Right atrium auricular region (tissue), 2 donors: Measurements from ENCODE around the gene SHC4. TPM values are rescaled to one million over a fixed set of nuclear protein-coding genes. Genes with fewer than 3 reads are reported as not detected.

Experiments used
- DNase-seq: peaks from one replicate; pipeline ENCODE4 v3.0.0-alpha.2; 2019; ENCODE audit warnings: low spot score
- H3K27ac ChIP-seq, 2 donors: fragments of 200-600 bp; sonication (generic); 1 replicate in 1 of 2; 2 replicates in 1 of 2; pipeline ENCODE4 v1.5.1; 2016 to 2019
- H3K27me3 ChIP-seq, 2 donors: fragments of 200-600 bp; sonication (generic); one replicate each; pipeline versions ENCODE4 v1.5.1 to v1.6.0; 2017 to 2019
- H3K36me3 ChIP-seq: fragments of 200-600 bp; sonication (generic); one replicate; pipeline ENCODE4 v1.5.1; 2016
- H3K4me1 ChIP-seq, 2 donors: fragments of 200-600 bp; sonication (generic); one replicate each; pipeline versions ENCODE4 v1.5.1 to v1.6.0; 2017 to 2019
- H3K4me3 ChIP-seq, 2 donors: fragments of 200-600 bp; sonication (generic); 1 replicate in 1 of 2; 2 replicates in 1 of 2; pipeline ENCODE4 v1.5.1; 2017 to 2019; ENCODE audit warnings: mild to moderate bottlenecking in 1 of 2, moderate library complexity in 1 of 2
- H3K9me3 ChIP-seq, 2 donors: fragments of 200-600 bp; sonication (generic); one replicate each; pipeline ENCODE4 v1.5.1; 2019
- total RNA-seq, 2 donors: library from RNA; depleted of rRNA; stranded (reverse); fragments of >200 nt; gene quantifications; one replicate each; pipeline ENCODE4 v1.1.0, GENCODE V29; 2016
- TF ChIP-seq, protein P1 (sequence below), 2 donors: fragments of 200-600 bp; sonication (generic); IDR thresholded peaks; one replicate each; pipeline ENCODE4 v1.5.1; 2019; ENCODE audit warnings: antibody characterized with exemption in 2 of 2

The SHC4 gene
- total RNA-seq, 2 donors from 2014 or later: 4.9 to 5.3 TPM

GRCh38 chr15:48896869-48897814 is 66.6 kb downstream of the SHC4 start:
- H3K9me3 ChIP-seq: no peaks in the 10 kb centered on the region
- DNase-seq: no peak
- H3K4me1 ChIP-seq: no peaks in the 10 kb centered on the region
- TF ChIP-seq, protein P1, sequence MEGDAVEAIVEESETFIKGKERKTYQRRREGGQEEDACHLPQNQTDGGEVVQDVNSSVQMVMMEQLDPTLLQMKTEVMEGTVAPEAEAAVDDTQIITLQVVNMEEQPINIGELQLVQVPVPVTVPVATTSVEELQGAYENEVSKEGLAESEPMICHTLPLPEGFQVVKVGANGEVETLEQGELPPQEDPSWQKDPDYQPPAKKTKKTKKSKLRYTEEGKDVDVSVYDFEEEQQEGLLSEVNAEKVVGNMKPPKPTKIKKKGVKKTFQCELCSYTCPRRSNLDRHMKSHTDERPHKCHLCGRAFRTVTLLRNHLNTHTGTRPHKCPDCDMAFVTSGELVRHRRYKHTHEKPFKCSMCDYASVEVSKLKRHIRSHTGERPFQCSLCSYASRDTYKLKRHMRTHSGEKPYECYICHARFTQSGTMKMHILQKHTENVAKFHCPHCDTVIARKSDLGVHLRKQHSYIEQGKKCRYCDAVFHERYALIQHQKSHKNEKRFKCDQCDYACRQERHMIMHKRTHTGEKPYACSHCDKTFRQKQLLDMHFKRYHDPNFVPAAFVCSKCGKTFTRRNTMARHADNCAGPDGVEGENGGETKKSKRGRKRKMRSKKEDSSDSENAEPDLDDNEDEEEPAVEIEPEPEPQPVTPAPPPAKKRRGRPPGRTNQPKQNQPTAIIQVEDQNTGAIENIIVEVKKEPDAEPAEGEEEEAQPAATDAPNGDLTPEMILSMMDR (IDR thresholded peaks at IDR 0.05): no peak
- no peaks in the 10 kb centered on the region for H3K36me3 ChIP-seq
- no peaks in the 10 kb centered on the region for H3K27me3 ChIP-seq
- peak overlapping the region; percentile 7 to 29 for H3K4me3 ChIP-seq
- H3K27ac ChIP-seq: peak overlapping the region; percentile 42 to 69

- H3K9me3 ChIP-seq: no peaks in the 10 kb centered on the region
- no peaks in the 10 kb centered on the region for H3K4me1 ChIP-seq
- H3K4me3 ChIP-seq: no peak overlapping the region
- H3K27ac ChIP-seq: no peak overlapping the region
- H3K36me3 ChIP-seq: no peaks in the 10 kb centered on the region
- TF ChIP-seq, protein P1 (IDR thresholded peaks at IDR 0.05): no peak
- DNase-seq: no peak
- H3K27me3 ChIP-seq: no peaks in the 10 kb centered on the region
These were observed 70.4 kb downstream of the SHC4 start for GRCh38 chr15:48893311-48893710.

GRCh38 chr15:48891232-48891765 is 72.4 kb downstream of the SHC4 start:
- TF ChIP-seq, protein P1 (IDR thresholded peaks at IDR 0.05): no peak
- no peak overlapping the region for H3K4me3 ChIP-seq
- no peaks in the 10 kb centered on the region for H3K9me3 ChIP-seq

GRCh38 chr15:48890375-48890972 is 73.2 kb downstream of the SHC4 start:
- DNase-seq: no peak
- no peaks in the 10 kb centered on the region for H3K27me3 ChIP-seq
- no peaks in the 10 kb centered on the region for H3K36me3 ChIP-seq
- no peaks in the 10 kb centered on the region for H3K9me3 ChIP-seq
- H3K4me3 ChIP-seq: no peak overlapping the region
- TF ChIP-seq, protein P1 (IDR thresholded peaks at IDR 0.05): no peak
- no peaks in the 10 kb centered on the region for H3K4me1 ChIP-seq
- no peak overlapping the region for H3K27ac ChIP-seq

More at GRCh38 chr15:48891232-48891765, 72.4 kb downstream of the SHC4 start:
- Histone ChIP-seq H3K27me3 (no peaks in the 10 kb centered on the region), H3K27ac (no peak overlapping the region), H3K4me1 (no peaks in the 10 kb centered on the region), H3K36me3 (no peaks in the 10 kb centered on the region)
- no peak for DNase-seq

DNA sequence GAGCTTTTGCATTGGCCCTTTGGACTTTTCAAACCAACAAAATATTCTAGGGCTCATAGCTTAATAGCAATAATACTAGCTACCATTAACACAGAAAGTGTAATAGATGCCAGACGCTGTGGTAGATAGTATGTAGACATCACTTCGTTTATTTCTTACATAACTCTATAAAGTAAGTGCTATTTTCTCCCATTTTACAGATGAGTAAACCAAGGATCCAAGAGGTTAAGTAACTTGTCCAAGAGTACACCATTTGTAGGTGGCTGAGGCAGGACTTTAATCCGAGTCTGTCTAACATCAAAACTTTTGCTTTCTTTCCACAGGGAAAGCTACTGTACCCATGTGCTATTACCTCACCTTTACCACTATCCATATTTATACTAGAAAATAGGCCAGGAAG is 73.8 kb downstream of the SHC4 start:
- Histone ChIP-seq H3K4me3 (no peak overlapping the region), H3K9me3 (no peaks in the 10 kb centered on the region), H3K36me3 (no peaks in the 10 kb centered on the region), H3K4me1 (no peaks in the 10 kb centered on the region), H3K27ac (peak overlapping the region; percentile 56 to 59), H3K27me3 (no peaks in the 10 kb centered on the region)
- no peak for DNase-seq
- TF ChIP-seq, protein P1 (IDR thresholded peaks at IDR 0.05): no peak
